Activated CD8-positive, alpha-beta T cell treated with anti-CD3 and anti-CD28 coated beads for 36 hours (primary cell): Measurements from ENCODE around the gene SLC12A1. TPM values are rescaled to one million over a fixed set of nuclear protein-coding genes. Genes with fewer than 3 reads are reported as not detected.
A peak's percentile ranks its signal among the peaks of the same experiment; 100 is the strongest.

Source experiments
- ATAC-seq: fragments of 200-7000 bp; cut with Tn5 transposase; one replicate; pipeline ENCODE4 v1.10.0; 2021; ENCODE audit warnings: mild to moderate bottlenecking, moderate library complexity
- CTCF ChIA-PET: fragments of 350-600 bp; sonication (Branson Sonifier 250); formaldehyde crosslinking; loops from one replicate; lab custom pipeline; 2021; ENCODE audit warnings: antibody characterized with exemption; lab: Charles Lee
- POLR2A ChIA-PET: fragments of 350-600 bp; sonication (Branson Sonifier 250); formaldehyde crosslinking; loops from one replicate; lab custom pipeline; 2021; ENCODE audit warnings: antibody characterized with exemption; lab: Charles Lee
- DNase-seq: peaks from one replicate; pipeline ENCODE4 v3.0.0-alpha.2; 2020
- H3K27ac Mint-ChIP-seq: one replicate; pipeline ENCODE4 v1.8.0; 2021; ENCODE audit warnings: mild to moderate bottlenecking, mixed read lengths
- H3K27me3 Mint-ChIP-seq: one replicate; pipeline ENCODE4 v1.8.0; 2021; ENCODE audit warnings: mixed read lengths
- H3K36me3 Mint-ChIP-seq: one replicate; pipeline ENCODE4 v1.8.0; 2021; ENCODE audit warnings: low read depth, mixed read lengths
- H3K4me1 Mint-ChIP-seq: one replicate; pipeline ENCODE4 v1.8.0; 2021; ENCODE audit warnings: low read depth, mixed read lengths
- H3K4me3 Mint-ChIP-seq: one replicate; pipeline ENCODE4 v1.8.0; 2021; ENCODE audit warnings: mild to moderate bottlenecking, moderate library complexity, mixed read lengths
- H3K9me3 Mint-ChIP-seq: one replicate; pipeline ENCODE4 v1.8.0; 2021; ENCODE audit warnings: mixed read lengths
- intact Hi-C: fragments of 100-400 bp; cut with micrococcal nuclease; formaldehyde crosslinking; loops from one replicate; pipeline ENCODE4 v1.10.0; 2022
- total RNA-seq, 2 experiments: library from RNA; stranded (reverse); gene quantifications; one replicate each; pipeline ENCODE4 v1.2.3, GENCODE V29; 2021
- TF ChIP-seq, protein P1 (sequence below): fragments of 200-600 bp; IDR thresholded peaks from one replicate; pipeline ENCODE4 v1.8.0; 2022; ENCODE audit warnings: antibody characterized with exemption, mild to moderate bottlenecking

SLC12A1 gene
- total RNA-seq, 2 experiments from 2014 or later = not detected

- POLR2A ChIA-PET = no interaction called here
- TF ChIP-seq, protein P1, sequence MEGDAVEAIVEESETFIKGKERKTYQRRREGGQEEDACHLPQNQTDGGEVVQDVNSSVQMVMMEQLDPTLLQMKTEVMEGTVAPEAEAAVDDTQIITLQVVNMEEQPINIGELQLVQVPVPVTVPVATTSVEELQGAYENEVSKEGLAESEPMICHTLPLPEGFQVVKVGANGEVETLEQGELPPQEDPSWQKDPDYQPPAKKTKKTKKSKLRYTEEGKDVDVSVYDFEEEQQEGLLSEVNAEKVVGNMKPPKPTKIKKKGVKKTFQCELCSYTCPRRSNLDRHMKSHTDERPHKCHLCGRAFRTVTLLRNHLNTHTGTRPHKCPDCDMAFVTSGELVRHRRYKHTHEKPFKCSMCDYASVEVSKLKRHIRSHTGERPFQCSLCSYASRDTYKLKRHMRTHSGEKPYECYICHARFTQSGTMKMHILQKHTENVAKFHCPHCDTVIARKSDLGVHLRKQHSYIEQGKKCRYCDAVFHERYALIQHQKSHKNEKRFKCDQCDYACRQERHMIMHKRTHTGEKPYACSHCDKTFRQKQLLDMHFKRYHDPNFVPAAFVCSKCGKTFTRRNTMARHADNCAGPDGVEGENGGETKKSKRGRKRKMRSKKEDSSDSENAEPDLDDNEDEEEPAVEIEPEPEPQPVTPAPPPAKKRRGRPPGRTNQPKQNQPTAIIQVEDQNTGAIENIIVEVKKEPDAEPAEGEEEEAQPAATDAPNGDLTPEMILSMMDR = no peak
- peaks cover 26% of the 10 kb centered on the region for H3K4me1 Mint-ChIP-seq
- CTCF ChIA-PET = no interaction called here
- peaks cover 46% of the 10 kb centered on the region for H3K36me3 Mint-ChIP-seq
- peak overlapping the region; percentile 96 for H3K27ac Mint-ChIP-seq
- ATAC-seq = no peak
- DNase-seq = no peak
- no peaks in the 10 kb centered on the region for H3K9me3 Mint-ChIP-seq
- no peaks in the 10 kb centered on the region for H3K27me3 Mint-ChIP-seq
- intact Hi-C loops = no loop called here
- peak overlapping the region; percentile 98 for H3K4me3 Mint-ChIP-seq
Measured at GRCh38 chr15:48330105-48330785, 124.1 kb downstream of the SLC12A1 start.

GRCh38 chr15:48330855-48331795, 125.0 kb downstream of the SLC12A1 start, which contains the start of gene DUT:
Gene DUT (plus strand): TSS chr15:48331429. CDS start chr15:48331516, 87 bp downstream.
- POLR2A ChIA-PET = interaction anchor here (0.6 to 2.6 kb wide), 8 partner anchors 10 to 706 kb away, joined by 3 to 27 read pairs (median 4); partner anchors contain the start of gene CEP152
- Mint-ChIP-seq H3K27ac (peak within 1 kb of the TSS; percentile 96), H3K4me3 (peak within 1 kb of the TSS; percentile 98), H3K36me3 (peaks cover 52% of the 10 kb centered on the region), H3K27me3 (no peaks in the 10 kb centered on the region), H3K9me3 (no peaks in the 10 kb centered on the region), H3K4me1 (peaks cover 32% of the 10 kb centered on the region)
- peak; percentile 81 for ATAC-seq
- TF ChIP-seq, protein P1 = no peak
- intact Hi-C loops = no loop called here
- CTCF ChIA-PET = no interaction called here
- peak; percentile 84 for DNase-seq

DNA sequence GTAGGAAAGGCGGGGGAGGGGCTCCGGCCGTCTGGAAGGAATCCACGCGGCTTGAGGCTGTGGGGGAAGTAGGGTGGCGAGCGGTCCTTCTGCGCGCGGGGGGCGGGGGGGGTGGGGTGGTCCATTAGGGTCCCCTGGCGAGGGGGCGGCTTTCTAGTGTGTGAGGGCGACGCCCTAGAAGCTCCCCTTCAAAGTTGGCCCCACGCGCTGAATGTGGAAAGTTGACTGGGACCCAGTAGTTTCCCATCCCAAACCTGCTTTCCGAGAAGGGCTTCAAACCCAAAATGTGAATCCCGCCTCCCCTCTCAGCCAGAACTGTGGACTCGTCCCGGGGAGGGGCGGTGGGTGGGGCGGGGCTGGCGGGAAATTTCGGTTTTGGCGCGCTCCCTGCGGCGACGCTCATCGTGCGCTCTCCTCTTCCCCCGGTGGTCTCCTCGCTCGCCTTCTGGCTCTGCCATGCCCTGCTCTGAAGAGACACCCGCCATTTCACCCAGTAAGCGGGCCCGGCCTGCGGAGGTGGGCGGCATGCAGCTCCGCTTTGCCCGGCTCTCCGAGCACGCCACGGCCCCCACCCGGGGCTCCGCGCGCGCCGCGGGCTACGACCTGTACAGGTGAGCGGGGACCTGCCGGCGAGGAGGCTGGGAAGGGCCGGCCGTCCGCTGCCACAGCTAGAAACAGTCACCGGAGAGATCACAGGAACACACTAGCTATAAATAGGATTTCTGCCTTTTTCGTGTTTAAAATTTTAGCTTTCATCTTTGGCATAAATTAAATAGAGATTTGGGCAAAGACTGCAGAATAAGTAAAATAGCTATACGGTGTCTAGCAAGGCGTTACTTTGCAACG, 125.9 kb downstream of the SLC12A1 start:
- Mint-ChIP-seq H3K4me3 (peak overlapping the region; percentile 98), H3K27ac (peak overlapping the region; percentile 96), H3K27me3 (no peaks in the 10 kb centered on the region), H3K36me3 (peaks cover 57% of the 10 kb centered on the region), H3K9me3 (no peaks in the 10 kb centered on the region), H3K4me1 (peaks cover 40% of the 10 kb centered on the region)
- ATAC-seq = peak; percentile 70
- intact Hi-C loops = no loop called here
- TF ChIP-seq, protein P1 = no peak
- DNase-seq = peak; percentile 77
- ChIA-PET POLR2A (interaction anchor here (0.6 to 2.6 kb wide), 11 partner anchors 9 to 705 kb away, joined by 3 to 27 read pairs (median 3); partner anchors contain the start of genes CEP152, EID1 and MYEF2), CTCF (interaction anchor here (0.9 to 1.3 kb wide), 2 partner anchors 9 to 20 kb away, joined by 3 to 4 read pairs; no protein-coding TSS in a partner anchor)

DNA sequence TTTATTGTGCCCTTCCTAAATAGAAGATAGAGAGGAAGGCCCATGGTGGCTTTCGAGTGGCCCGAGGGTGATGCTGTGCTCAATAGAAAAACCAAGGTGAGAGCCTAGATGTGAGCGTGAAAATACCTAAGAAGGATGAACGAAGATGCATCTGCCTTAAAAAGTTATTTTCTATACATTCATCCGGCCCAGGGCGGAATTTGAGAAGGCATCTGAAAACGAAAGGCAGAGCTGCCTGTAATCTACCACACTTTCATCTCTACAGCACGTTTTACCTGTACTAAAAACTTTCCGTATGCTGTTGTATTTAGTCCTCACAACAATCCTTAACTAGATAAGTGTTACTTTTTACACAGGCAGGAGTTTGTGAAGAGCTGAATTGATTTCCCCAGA, 126.5 kb downstream of the SLC12A1 start:
- ChIA-PET POLR2A (interaction anchor here (1.0 to 2.6 kb wide), 8 partner anchors 9 to 545 kb away, joined by 3 to 27 read pairs (median 4); partner anchors contain the start of genes CEP152, EID1 and MYEF2), CTCF (interaction anchor here (0.9 to 5.0 kb wide), 3 partner anchors 9 to 21 kb away, joined by 3 to 42 read pairs (median 4); no protein-coding TSS in a partner anchor)
- Mint-ChIP-seq H3K27ac (peak overlapping the region; percentile 96), H3K4me3 (peak overlapping the region; percentile 98), H3K36me3 (peaks cover 58% of the 10 kb centered on the region), H3K4me1 (peaks cover 42% of the 10 kb centered on the region), H3K9me3 (no peaks in the 10 kb centered on the region), H3K27me3 (no peaks in the 10 kb centered on the region)
- intact Hi-C loops = no loop called here
- TF ChIP-seq, protein P1 = no peak
- ATAC-seq (no peak), DNase-seq (peak; percentile 9)
